Parathyroid adenoma (tissue), 2 donors: ENCODE measurements around the gene HOXC13.

Experiments
- H2AFZ ChIP-seq: fragments of 300-600 bp; sonication (generic); one replicate; pipeline ENCODE4 v1.7.0; 2017; ENCODE audit warnings: antibody characterized with exemption, mild to moderate bottlenecking
- H3K27ac ChIP-seq: fragments of 300-600 bp; sonication (generic); one replicate; pipeline ENCODE4 v1.7.0; 2017
- H3K27me3 ChIP-seq: fragments of 300-600 bp; sonication (generic); one replicate; pipeline ENCODE4 v1.7.0; 2017; ENCODE audit warnings: low read length; ENCODE audit not compliant: control insufficient read depth, insufficient read depth
- H3K36me3 ChIP-seq: fragments of 300-600 bp; sonication (generic); one replicate; pipeline ENCODE4 v1.7.0; 2017; ENCODE audit warnings: low read length; ENCODE audit not compliant: control insufficient read depth, insufficient read depth
- H3K4me1 ChIP-seq: fragments of 300-600 bp; sonication (generic); one replicate; pipeline ENCODE4 v1.7.0; 2017; ENCODE audit warnings: control low read depth
- H3K4me2 ChIP-seq: fragments of 300-600 bp; sonication (generic); one replicate; pipeline ENCODE4 v1.7.0; 2017; ENCODE audit warnings: low read length
- H3K4me3 ChIP-seq: fragments of 300-600 bp; sonication (generic); one replicate; pipeline ENCODE4 v1.7.0; 2017; ENCODE audit warnings: low read depth, low read length
- H3K79me2 ChIP-seq: fragments of 300-600 bp; sonication (generic); one replicate; pipeline ENCODE4 v1.7.0; 2017; ENCODE audit warnings: control low read depth
- H3K9ac ChIP-seq: fragments of 300-600 bp; sonication (generic); one replicate; pipeline ENCODE4 v1.7.0; 2017; ENCODE audit warnings: mild to moderate bottlenecking
- H3K9me3 ChIP-seq: fragments of 300-600 bp; sonication (generic); one replicate; pipeline ENCODE4 v1.7.0; 2017; ENCODE audit warnings: low read length; ENCODE audit not compliant: control insufficient read depth
- CTCF ChIP-seq: fragments of 300-600 bp; sonication (generic); IDR thresholded peaks from one replicate; pipeline ENCODE4 v1.7.0; 2017; ENCODE audit warnings: antibody characterized with exemption, mild to moderate bottlenecking
- donor health status: primary hyperparathyroidism.

The HOXC13 gene

GRCh38 chr12:53932915-53933314, 5.7 kb upstream of the HOXC13 start:
- Histone ChIP-seq H3K27me3 (peaks cover 28% of the 10 kb centered on the region), H3K4me2 (no peak overlapping the region)

GRCh38 chr12:53935383-53936341, 3.0 kb upstream of the HOXC13 start:
- no peaks in the 10 kb centered on the region for H3K79me2 ChIP-seq
- no peak for TF ChIP-seq CTCF
- no peaks in the 10 kb centered on the region for H3K9me3 ChIP-seq
- no peak overlapping the region for H3K9ac ChIP-seq
- no peak overlapping the region for H2AFZ ChIP-seq
- H3K27me3 ChIP-seq: peaks cover 32% of the 10 kb centered on the region
- H3K36me3 ChIP-seq: no peaks in the 10 kb centered on the region
- no peaks in the 10 kb centered on the region for H3K4me1 ChIP-seq
- no peak overlapping the region for H3K4me2 ChIP-seq
- no peak overlapping the region for H3K4me3 ChIP-seq
- no peak overlapping the region for H3K27ac ChIP-seq

More at GRCh38 chr12:53932915-53933314, 5.7 kb upstream of the HOXC13 start:
- Histone ChIP-seq H3K9me3 (no peaks in the 10 kb centered on the region), H3K4me3 (no peak overlapping the region), H3K36me3 (no peaks in the 10 kb centered on the region), H3K27ac (no peak overlapping the region), H2AFZ (no peak overlapping the region), H3K9ac (no peak overlapping the region), H3K79me2 (no peaks in the 10 kb centered on the region), H3K4me1 (no peaks in the 10 kb centered on the region)
- no peak for TF ChIP-seq CTCF

GRCh38 chr12:53937099-53937498, 1.5 kb upstream of the HOXC13 start:
- no peak for TF ChIP-seq CTCF
- no peaks in the 10 kb centered on the region for H3K36me3 ChIP-seq
- H3K4me2 ChIP-seq: no peak overlapping the region
- peaks cover 28% of the 10 kb centered on the region for H3K27me3 ChIP-seq
- H3K9me3 ChIP-seq: no peaks in the 10 kb centered on the region
- no peaks in the 10 kb centered on the region for H3K79me2 ChIP-seq
- H2AFZ ChIP-seq: no peak overlapping the region
- H3K9ac ChIP-seq: no peak overlapping the region
- H3K4me3 ChIP-seq: no peak overlapping the region
- H3K27ac ChIP-seq: no peak overlapping the region
- H3K4me1 ChIP-seq: no peaks in the 10 kb centered on the region

- Histone ChIP-seq H3K4me3 (no peak overlapping the region), H3K9ac (no peak overlapping the region), H3K4me1 (no peaks in the 10 kb centered on the region), H3K9me3 (no peaks in the 10 kb centered on the region), H2AFZ (no peak overlapping the region), H3K4me2 (no peak overlapping the region), H3K79me2 (no peaks in the 10 kb centered on the region), H3K27ac (no peak overlapping the region), H3K27me3 (peaks cover 28% of the 10 kb centered on the region), H3K36me3 (no peaks in the 10 kb centered on the region)
- no peak for TF ChIP-seq CTCF
These were observed 870 bp upstream of the HOXC13 start for GRCh38 chr12:53937596-53938325.
